ENCODE measurements around the gene TMEM132D. TPM values are rescaled to one million over a fixed set of nuclear protein-coding genes. Genes with fewer than 3 reads are reported as not detected.

Gene TMEM132D
- total RNA-seq, 1 donor from 2014 or later, result 3.6 TPM

DNA sequence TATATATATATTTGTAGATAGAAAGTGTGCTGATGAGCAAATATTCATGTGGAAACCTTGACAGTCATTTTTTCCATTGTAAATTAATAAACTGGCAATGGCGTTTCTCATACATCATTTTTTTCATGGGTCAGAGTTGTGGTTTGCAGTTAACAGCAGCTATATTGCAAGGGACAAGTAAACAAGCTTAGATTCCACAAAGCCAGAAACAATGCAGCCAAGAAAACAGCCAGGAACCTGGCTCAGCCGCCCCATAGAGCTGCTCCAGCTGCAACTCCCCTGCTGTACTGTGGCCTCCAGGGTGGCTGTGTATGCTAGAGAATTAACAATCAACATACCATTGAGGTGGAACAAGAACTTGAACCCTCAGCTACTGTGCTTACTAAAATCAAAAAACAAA is 298.2 kb downstream of the TMEM132D start:
- no peak for DNase-seq (ENCODE audit: extremely low read depth, low read depth, low spot score)

DNA sequence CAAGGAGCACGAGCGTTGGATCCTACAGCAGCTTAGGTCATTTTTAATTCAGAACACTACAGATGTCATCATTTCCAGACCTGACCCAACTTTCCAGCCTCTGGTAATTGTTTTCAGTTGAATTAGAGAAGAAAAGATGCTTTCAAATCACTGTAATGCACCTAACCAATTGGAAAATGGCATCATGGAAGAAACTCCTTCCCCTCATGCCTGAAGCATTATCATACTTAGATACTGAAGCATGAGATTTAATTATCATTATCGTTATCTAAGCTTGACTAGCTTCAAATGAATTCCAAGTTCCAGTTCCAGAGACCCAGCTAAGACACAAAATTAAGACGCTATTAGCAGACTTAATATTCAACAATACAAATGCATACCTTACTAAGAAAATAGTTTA is 299.3 kb downstream of the TMEM132D start:
- DNase-seq (ENCODE audit: extremely low read depth, low read depth, low spot score), result no peak

DNA sequence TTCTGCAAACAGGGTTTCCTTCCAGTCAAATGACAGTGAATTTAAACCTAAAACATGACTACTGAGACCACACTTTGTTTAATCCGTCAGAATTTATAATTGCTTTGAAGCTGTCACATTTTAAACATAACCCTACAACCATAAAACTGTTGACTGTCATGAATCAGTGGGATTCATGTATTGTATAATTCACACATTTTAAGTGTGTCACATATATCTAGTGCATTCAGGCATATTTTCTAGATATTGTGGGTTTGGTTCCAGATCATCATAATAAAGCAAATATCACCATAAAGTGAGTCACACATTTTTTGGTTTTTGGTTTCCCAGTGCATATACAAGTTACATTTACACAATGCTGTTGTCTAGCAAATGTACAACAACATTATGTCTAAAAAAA is 304.4 kb downstream of the TMEM132D start:
- no peak for DNase-seq (ENCODE audit: extremely low read depth, low read depth, low spot score)

DNA sequence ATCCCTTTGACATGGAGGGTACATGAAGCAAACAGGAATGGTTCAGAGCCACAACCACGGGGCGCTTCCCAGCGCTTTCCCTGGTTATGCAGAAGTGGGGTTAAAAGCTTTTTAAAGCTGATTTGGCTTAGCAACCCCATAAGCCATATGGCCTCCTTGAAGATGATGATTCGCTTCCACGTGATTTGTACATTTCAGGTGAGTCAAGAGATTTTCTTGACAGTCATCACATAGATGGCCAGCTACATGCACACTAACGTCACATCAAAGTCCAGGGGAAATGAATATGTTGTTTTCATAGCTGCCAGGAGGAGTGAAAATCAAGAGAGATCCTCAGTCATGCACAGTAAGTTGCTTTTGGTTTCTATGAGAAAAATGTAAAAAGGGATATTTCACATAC is 309.7 kb downstream of the TMEM132D start:
- DNase-seq (ENCODE audit: extremely low read depth, low read depth, low spot score), result no peak

DNA sequence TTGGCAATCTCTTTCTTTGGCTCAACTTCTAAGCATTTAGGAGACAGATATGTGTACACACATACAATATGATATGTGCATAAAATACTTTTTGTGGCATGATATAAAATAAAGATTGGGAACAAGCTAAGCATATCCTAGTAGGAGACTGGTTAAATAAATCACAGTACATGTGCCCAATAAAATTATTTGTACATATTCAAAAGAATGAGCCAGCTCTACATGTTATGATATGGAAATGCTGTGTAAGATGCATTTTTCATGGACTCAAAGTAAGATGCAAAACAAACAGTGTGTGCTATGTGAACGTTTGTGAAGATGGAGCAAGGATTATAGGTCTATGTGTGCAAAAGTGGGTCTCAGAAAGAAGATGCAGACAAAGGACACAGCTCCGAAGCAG is 311.4 kb downstream of the TMEM132D start:
- DNase-seq (ENCODE audit: extremely low read depth, low read depth, low spot score), result no peak

DNA sequence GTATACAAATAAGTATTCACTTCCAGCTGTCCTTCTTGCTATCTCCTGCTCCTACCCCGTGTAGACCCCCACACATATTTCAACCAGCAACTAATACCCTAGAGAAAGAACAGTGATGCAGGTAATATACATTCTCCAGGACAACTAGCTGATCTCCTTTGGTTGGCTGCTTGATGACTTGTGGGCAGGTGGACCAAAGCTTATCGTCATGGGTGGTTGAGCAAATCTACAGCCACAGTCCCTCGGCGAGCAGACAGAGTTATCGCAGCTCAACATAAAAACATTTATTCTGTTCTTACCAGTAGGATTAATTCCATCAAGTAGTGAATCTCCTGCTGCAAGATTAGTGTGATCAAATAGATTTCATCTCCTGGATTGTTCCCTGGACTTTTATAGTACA is 314.3 kb downstream of the TMEM132D start:
- no peak for DNase-seq (ENCODE audit: extremely low read depth, low read depth, low spot score)

DNA sequence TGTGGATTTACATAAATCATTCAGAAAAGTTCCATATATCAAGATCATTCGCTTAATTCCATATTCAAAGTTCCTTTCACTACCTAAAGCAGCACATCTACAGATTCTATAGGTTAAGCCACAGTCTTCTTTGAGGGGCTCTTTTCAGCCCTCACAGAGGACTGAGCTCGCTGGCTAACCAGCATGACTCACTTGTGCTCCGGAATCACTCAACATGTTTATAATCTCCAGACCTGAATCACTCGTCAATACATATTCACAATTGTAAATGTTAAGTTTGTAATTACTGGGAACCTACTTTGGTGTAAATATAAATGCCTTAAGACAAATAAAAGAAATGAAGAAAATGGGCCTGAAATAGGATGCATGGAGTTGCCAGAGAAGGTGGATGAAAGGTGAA is 315.7 kb downstream of the TMEM132D start:
- DNase-seq (ENCODE audit: extremely low read depth, low read depth, low spot score), result no peak

DNA sequence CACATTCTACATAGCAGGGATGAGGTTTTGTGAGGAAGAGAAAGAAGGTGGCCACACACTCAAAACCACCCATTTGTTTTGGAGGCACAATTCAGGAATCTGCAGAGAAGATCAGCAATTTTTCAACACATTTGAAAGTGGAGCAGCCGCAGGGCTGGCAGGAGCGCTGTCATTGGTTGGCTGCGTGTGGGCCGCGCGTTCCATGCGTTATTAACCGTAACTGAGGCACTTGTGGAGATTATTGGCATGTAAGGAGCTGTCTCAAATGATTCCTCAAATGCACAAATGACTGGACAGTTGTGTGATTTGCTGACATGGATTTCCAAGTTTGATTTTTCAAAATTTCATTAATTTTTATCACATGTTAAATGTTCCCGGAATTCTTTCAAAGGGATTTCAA is 318.5 kb downstream of the TMEM132D start:
- DNase-seq (ENCODE audit: extremely low read depth, low read depth, low spot score), result no peak

DNA sequence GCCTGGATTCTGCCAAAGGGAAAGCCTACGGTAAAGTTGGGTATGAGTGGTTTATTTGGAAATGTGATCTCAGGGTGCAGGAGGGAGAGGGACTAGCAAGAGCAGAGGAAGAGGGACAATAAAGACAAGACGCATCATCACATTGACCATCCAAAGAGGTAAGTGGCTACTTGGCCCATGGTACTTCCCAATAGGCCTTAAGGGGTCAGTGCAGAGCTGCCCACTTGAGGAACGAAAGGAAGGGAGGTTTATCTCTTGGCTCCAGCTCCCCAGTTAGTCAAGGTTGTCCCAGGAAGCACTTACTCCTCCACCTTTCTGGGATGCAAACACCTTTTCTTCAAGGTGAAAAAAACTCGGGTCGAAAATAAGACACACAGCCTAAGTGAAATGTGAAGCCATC is 323.9 kb downstream of the TMEM132D start:
- DNase-seq (ENCODE audit: extremely low read depth, low read depth, low spot score), result no peak

DNA sequence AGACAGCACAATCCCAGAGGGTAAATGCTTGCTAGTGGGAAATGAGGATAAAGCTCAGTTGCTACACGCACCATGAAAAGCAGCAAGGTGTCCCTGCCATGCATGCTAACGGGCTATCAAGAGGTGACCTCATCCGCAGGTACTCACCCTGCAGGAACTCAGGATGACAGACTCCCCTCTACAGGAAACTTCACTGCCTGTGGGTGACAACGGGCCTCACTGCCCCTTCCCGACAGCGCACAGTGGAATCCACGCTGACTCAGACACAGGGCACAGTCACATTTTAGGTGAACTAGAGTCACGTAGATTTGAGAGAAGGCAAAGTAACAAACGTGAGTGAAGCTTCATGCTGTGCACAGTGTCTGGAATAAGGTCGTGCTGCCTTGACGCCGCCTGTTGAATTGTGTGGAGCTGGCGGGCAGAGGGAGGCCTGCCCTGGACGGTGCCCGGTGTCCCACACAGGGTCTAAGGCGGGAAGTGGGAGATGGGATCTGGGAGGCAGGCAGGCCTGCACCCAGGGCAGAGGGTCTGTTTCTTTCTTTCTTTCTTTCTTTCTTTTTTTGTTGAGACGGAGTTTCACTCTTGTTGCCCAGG is 331.8 kb downstream of the TMEM132D start:
- DNase-seq (ENCODE audit: extremely low read depth, low read depth, low spot score), result no peak

DNA sequence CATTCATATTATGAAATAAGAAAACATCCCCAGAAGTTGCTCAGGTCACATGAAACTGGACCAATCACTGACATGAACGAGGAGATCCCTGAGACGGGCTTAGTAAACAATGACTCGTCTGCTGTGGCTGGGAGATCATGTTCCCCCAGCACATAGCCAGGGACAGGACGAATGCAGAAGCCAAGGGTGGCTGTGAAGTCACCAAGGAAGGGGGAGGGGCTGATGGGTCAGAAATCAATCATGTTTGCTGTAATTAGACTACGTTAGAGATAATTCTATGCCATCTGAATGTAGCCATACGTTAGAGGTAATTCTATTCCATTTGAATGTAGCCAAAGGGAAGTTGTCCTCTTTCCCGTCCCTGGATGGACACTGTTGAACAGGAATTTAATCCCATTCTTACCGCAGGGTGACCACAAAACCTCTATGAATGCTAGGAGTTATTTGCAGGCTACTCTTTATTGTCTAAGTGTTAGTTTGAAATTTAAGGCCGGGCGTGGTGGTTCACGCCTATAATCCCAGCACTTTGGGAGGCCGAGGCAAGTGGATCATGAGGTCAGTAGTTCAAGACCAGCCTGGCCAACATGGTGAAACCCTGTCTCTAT is 332.9 kb downstream of the TMEM132D start:
- DNase-seq (ENCODE audit: extremely low read depth, low read depth, low spot score), result no peak

DNA sequence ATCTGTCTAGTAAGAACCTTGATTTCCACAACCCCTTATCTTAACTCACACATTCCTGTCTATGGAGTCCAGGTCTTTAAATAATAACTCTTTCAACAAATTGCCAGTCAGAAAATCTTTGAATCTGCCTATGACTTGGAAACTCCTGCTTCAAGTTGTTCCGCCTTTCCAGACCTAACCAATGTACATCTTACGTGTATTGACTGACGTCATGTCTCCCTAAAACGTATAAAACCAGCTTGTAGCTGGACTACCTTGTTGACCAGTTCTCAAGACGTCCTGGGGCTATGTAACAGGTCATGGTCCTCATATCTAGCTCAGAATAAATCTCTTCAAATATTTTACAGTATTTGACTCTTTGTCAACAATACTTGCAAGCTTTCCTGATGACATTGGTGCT is 337.0 kb downstream of the TMEM132D start:
- no peak for DNase-seq (ENCODE audit: extremely low read depth, low read depth, low spot score)

DNA sequence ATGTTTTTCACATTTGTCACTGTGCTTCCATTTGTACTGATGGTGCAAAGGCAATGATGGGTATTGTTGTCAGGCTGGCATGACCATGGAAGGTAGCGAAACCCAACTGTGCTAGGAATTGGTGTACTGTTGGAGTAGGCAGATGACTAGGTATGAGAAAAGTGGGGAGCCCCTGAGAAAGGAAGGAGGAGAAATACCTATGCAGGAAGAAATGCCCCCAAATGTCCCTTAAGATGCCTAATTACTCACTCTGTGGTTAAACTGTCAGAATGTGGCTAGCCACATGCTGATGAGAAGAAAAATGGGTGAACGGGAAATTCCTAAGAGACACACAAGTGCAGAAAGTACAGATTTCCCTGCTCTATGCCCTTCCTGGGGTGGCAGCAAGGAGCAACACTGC is 339.1 kb downstream of the TMEM132D start:
- no peak for DNase-seq (ENCODE audit: extremely low read depth, low read depth, low spot score)

DNA sequence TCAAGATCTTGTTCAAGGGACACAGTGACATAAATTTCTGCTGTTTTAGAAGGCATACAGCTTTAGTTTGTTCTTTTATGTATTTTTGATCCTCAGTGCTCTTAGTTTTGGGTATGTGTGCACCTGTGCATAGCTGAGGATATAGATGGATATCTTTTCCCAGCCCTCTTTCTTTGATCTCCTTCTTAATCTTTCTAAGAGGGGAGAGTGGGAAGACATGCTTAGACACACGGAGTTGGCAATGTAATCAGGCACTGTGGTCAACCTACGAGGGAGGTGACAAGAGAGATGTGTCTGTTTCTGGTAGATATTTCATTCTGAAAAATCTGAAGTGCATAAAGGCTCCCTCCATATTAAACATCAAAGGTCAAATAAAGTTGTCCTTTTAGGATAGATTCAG is 340.6 kb downstream of the TMEM132D start:
- DNase-seq (ENCODE audit: extremely low read depth, low read depth, low spot score), result no peak

DNA sequence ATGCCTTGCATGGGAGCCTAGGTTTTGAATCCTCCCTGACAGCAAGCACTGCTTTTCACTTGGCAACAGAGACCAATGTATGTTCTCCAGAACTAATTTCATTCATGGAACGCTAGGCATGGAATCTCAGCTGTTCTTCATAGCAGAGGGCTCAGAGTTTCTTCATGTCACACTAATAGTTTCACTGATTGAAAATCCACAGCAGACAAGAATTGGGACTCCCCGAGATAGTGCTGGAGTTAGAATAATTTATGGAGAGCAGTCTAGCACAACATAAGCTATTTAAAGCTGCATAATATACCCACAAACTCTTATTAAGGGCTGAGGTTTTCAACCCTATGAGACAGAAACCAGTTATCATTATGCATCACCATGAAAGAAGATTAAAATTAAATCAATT is 342.5 kb downstream of the TMEM132D start:
- DNase-seq (ENCODE audit: extremely low read depth, low read depth, low spot score), result no peak

DNA sequence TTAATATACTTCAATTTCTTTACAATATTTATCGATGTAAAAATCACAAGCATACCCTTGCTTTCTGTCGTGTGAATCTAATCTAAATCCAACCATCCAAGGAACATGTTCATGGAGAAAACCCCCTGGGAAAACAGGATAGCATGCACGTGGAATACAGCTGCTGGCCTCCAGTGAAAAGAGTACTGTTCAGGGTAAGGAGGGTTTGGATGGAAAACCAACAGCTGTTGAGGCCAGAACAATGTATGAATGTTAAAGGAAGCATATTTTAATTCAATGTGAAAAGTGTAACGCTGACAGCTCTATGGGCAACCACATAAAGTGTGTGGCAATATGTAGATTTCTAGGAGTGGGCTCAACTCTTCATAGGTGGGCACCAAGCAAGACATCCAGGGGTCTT is 344.0 kb downstream of the TMEM132D start:
- no peak for DNase-seq (ENCODE audit: extremely low read depth, low read depth, low spot score)

DNA sequence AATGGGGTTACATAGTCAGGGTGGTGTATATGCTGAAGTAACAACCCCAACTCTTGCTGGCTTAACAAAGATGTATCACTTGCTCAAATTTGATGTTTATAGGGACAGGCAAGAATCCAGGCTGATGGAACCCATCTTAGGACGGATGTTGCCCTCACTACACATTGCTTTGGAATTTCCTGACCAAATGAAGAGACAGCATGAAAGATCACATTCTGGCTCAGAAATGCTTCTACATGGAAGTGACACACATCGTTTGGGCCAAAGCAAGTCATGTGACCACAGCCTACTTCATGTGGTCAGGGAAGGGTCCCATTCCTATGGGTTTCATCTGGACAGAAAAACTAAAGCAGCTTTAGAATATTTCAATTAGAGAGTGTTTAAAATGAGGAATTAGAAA is 345.8 kb downstream of the TMEM132D start:
- no peak for DNase-seq (ENCODE audit: extremely low read depth, low read depth, low spot score)

DNA sequence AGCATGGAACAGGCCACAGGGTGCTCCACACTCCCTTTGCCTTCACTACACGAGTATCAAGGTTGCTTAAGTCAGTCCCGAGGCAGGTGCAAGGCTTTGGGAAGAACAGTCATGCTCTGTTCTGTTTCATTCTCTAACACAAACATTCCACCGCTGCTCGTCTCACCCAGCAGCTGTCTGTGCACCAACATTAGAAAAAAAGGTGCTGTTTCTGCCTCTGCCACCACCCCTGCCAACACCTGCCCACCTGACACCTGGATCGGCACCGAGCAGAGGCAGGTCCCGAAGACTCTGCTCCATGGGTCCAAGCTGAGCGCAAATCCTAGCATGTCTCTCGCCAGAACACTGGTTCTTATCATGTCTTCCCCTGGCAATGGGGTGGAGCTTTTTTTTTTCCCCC is 347.7 kb downstream of the TMEM132D start:
- DNase-seq (ENCODE audit: extremely low read depth, low read depth, low spot score), result no peak

DNA sequence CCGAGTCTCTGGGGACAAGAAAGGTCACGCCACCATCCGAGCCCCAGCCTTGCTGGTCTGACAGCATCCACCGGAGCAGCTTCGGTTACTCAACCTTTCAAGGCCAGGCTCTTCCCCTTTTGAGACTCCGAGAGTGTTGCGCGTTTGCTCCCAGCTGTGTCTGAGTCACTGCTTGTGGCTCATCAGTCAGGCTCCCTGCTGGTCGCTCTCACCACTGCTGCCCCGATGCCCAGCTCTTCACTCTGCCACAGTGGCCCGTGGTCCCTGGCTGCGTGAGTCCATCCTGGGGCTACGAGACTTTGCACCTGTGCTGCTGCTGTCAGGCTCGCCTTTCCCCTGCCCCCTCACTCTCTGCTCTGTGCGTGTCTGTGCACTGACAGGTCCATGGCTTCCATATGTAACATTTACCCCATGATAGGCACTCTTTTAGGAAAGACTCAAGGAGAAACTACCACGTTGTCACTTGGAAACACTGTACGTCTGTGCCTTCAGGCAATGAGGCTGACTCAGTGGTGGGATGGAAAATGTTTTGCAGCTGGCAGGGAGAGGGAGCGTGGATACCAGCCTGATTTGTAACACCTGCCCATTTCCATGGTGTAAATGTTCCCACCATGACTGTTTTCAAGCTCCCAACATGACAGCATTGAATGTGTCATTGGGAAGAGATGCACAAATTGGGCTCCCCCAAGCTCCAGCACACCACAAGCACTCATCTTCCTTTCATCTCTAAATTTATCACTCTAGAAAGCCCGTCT is 350.7 kb downstream of the TMEM132D start:
- no peak for DNase-seq (ENCODE audit: extremely low read depth, low read depth, low spot score)

DNA sequence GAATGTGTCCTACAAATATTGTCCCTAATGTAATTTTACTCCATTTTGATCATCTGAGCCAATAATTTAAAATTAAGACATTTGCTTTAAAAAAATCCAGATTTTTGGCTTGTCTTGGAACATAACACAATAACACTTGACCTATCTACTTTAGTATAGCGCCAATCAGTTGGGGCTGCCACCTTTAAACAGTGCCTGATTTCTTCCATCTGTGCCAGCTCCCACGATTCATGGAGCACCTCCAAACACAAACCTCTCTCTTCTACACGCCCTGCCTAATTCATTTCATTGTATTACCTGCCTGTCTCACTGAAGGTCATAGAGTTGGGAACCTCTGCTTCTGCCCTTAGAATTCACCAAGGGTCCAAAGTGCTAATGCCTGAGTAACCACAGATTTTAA is 352.4 kb downstream of the TMEM132D start:
- no peak for DNase-seq (ENCODE audit: extremely low read depth, low read depth, low spot score)

DNA sequence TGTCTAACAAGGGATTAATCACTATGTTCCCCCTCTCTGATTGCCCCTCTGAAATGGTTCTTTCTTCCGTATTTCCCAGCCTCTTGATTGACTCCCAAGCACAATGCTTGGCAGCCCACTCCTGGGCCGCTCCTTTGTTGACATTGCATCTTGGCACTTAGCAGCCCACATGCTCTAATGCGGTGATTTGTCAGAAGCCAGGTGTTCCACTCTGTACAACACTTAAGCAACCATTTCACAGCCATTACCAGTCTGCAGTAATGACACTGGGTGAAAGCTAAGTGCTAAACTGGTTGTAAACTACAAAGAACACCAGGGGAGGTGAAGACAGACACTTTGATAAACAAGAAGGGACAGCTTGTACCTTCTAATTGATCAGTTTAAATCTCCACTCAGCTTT is 353.5 kb downstream of the TMEM132D start:
- no peak for DNase-seq (ENCODE audit: extremely low read depth, low read depth, low spot score)

DNA sequence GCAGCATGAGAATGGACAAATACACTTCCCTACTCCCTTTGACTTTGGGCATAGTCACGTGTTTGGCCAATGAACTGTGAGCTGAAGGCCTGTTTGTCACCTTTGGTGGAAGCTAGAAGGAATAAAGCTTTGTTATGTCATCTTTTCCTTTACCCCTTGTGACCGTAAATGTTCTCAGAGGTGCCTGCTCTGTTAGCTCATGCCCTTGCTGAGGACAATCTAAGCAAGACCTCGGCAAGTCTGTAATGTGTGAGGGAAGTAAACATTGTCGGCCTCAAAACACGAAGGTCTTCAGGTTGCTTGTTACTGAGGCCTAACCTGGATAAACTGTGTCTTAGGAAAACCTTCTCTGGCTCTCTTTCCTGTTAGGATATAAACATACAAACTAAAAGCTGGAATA is 354.2 kb downstream of the TMEM132D start:
- DNase-seq (ENCODE audit: extremely low read depth, low read depth, low spot score), result no peak
